ENCODE results near the gene ZC3H6.

DNA sequence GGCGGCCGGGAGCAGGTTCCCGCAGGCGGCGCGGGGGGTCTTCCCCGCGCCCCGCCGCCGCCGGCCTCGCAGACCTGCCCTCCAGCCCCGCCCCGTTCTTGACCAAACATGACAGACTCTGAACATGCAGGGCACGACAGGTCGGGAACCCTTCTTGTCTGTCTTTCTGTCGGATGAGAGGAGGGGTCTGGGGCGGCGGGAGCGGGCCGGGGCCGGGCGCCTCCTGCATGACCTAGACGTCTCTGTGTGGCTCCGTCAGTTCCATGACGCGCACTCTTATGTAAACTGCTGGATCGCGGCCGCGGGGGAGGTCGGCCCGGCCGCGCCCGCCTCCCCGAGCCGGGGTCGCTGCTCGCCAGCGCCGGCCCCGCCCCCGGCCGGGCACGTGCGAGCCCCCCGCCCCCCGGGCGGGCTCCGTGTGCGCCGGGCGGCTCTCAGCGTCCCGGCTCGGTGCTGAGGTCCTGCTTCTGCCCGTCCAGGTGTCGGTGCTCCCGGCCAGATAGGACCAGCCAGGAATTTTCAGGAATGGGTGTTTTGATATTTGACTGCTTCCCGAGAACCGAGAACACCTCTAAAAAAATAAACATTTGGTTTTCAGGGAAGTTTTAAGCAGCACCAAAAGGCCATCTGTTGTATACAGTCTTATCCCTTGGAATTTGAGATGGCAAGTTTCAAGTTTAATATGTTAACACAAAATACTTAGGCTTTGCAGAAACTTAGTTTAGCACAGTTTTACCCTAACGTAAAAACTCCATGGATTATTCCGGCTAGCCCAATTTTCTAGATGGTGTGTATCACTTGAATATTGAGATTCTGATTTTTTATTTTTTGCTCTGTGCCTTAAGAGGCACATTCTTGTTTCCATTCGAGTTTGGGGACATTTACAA is 733 bp downstream of the ZC3H6 start:
- TF ChIP-seq, protein P1, sequence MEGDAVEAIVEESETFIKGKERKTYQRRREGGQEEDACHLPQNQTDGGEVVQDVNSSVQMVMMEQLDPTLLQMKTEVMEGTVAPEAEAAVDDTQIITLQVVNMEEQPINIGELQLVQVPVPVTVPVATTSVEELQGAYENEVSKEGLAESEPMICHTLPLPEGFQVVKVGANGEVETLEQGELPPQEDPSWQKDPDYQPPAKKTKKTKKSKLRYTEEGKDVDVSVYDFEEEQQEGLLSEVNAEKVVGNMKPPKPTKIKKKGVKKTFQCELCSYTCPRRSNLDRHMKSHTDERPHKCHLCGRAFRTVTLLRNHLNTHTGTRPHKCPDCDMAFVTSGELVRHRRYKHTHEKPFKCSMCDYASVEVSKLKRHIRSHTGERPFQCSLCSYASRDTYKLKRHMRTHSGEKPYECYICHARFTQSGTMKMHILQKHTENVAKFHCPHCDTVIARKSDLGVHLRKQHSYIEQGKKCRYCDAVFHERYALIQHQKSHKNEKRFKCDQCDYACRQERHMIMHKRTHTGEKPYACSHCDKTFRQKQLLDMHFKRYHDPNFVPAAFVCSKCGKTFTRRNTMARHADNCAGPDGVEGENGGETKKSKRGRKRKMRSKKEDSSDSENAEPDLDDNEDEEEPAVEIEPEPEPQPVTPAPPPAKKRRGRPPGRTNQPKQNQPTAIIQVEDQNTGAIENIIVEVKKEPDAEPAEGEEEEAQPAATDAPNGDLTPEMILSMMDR (IDR thresholded peaks at IDR 0.05), result no peak
- TF ChIP-seq MXI1 (IDR thresholded peaks at IDR 0.05; ENCODE audit: low read depth, low read length) (peak; percentile 82), EP300 (IDR thresholded peaks at IDR 0.05; ENCODE audit: borderline replicate concordance in 1 of 2, low read depth in 1 of 2, low read length in 1 of 2) (no peak), POLR2AphosphoS5 (IDR thresholded peaks at IDR 0.05; ENCODE audit: low read depth, low read length) (peak; percentile 74), GABPA (IDR thresholded peaks at IDR 0.05; ENCODE audit: low read depth) (no peak), SMC3 (IDR thresholded peaks at IDR 0.05; ENCODE audit: low read depth, low read length) (no peak), FOXJ3 (CRISPR knock-in tag; IDR thresholded peaks at IDR 0.05) (no peak), YY1 (IDR thresholded peaks at IDR 0.05; ENCODE audit: low read depth) (no peak), EZH2phosphoT487 (IDR thresholded peaks at IDR 0.05; ENCODE audit: borderline replicate concordance, low read depth) (no peak), SIN3A (IDR thresholded peaks at IDR 0.05; ENCODE audit: borderline replicate concordance, low read depth, low read length) (no peak)
- TF ChIP-seq, protein P2, sequence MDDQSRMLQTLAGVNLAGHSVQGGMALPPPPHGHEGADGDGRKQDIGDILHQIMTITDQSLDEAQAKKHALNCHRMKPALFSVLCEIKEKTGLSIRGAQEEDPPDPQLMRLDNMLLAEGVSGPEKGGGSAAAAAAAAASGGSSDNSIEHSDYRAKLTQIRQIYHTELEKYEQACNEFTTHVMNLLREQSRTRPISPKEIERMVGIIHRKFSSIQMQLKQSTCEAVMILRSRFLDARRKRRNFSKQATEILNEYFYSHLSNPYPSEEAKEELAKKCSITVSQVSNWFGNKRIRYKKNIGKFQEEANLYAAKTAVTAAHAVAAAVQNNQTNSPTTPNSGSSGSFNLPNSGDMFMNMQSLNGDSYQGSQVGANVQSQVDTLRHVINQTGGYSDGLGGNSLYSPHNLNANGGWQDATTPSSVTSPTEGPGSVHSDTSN (IDR thresholded peaks at IDR 0.05), result no peak
- TF ChIP-seq, protein P3, sequence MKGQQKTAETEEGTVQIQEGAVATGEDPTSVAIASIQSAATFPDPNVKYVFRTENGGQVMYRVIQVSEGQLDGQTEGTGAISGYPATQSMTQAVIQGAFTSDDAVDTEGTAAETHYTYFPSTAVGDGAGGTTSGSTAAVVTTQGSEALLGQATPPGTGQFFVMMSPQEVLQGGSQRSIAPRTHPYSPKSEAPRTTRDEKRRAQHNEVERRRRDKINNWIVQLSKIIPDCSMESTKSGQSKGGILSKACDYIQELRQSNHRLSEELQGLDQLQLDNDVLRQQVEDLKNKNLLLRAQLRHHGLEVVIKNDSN (IDR thresholded peaks at IDR 0.05; ENCODE audit: borderline replicate concordance, low read depth), result no peak
- TF ChIP-seq, protein P4, sequence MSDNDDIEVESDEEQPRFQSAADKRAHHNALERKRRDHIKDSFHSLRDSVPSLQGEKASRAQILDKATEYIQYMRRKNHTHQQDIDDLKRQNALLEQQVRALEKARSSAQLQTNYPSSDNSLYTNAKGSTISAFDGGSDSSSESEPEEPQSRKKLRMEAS (IDR thresholded peaks at IDR 0.05; ENCODE audit: low read depth), result no peak
